ENCODE data around the gene LRRC51. TPM values are rescaled to one million over a fixed set of nuclear protein-coding genes. Genes with fewer than 3 reads are reported as not detected.

Gene LRRC51
- total and polyA plus RNA-seq, 2 of the 8 experiments (the other 6 are each of a cell fraction or from before 2014, with no cell fraction given), result 7.7 to 7.9 TPM

GRCh38 chr11:72088076-72088808 is 7.6 kb downstream of the LRRC51 start:
- DNase-seq (ENCODE audit: low read depth in 1 of 2, low spot score in 2 of 2), result no peak
- Histone ChIP-seq H4K5ac (ENCODE audit: insufficient read length, low read depth, low read length) (no peak overlapping the region), H3K23ac (ENCODE audit: insufficient read length) (no peak overlapping the region), H2AK5ac (ENCODE audit: low read depth, low read length) (no peak overlapping the region), H2AFZ (ENCODE audit: low read length) (no peak overlapping the region), H3K36me3 (ENCODE audit: control insufficient read depth in 2 of 4, insufficient read depth in 4 of 4, low read length in 3 of 4) (peaks cover 0 to 4% (median 0%) of the 10 kb centered on the region in 4 experiments; a peak in 2 of 8 replicates), H3K56ac (replicated peaks; ENCODE audit: insufficient read length, low read depth, low read length) (no peak overlapping the region), H3K4me2 (ENCODE audit: insufficient read depth in 1 of 2, low read depth in 2 of 2, low read length in 2 of 2) (no peak overlapping the region), H4K8ac (ENCODE audit: extremely low read depth, insufficient read depth, low read length) (no peak overlapping the region), H3K14ac (ENCODE audit: insufficient read length) (no peak overlapping the region), H3K79me2 (ENCODE audit: control insufficient read depth in 1 of 2, insufficient read depth in 2 of 2, low read length in 2 of 2) (no peaks in the 10 kb centered on the region), H2BK120ac (replicated peaks; ENCODE audit: low read depth, low read length) (no peak overlapping the region), H3K27me3 (replicated peaks in 1 of 4; ENCODE audit: control insufficient read depth in 3 of 4, extremely low read depth in 1 of 4, insufficient read depth in 3 of 4, low read length in 3 of 4) (no peaks in the 10 kb centered on the region), H3K9me3 (ENCODE audit: insufficient read depth in 2 of 2, low read depth in 1 of 2, low read length in 1 of 2) (no peaks in the 10 kb centered on the region), H3K18ac (ENCODE audit: extremely low read depth, low read length) (no peak overlapping the region), H4K91ac (replicated peaks; ENCODE audit: insufficient read length, low read length) (no peak overlapping the region), H2BK5ac (ENCODE audit: low read depth, low read length) (no peak overlapping the region), H2BK12ac (ENCODE audit: low read depth, low read length) (no peak overlapping the region), H3K23me2 (ENCODE audit: low read depth, low read length) (no peaks in the 10 kb centered on the region), H4K20me1 (replicated peaks in 1 of 2; ENCODE audit: control insufficient read depth in 1 of 2, insufficient read depth in 2 of 2, low read length in 2 of 2) (no peaks in the 10 kb centered on the region), H3K79me1 (ENCODE audit: low read depth, low read length) (no peaks in the 10 kb centered on the region), H2BK20ac (ENCODE audit: low read length) (no peak overlapping the region), H3K4me3 (ENCODE audit: extremely low read depth in 1 of 4, insufficient read depth in 2 of 4, low read depth in 3 of 4, low read length in 4 of 4) (no peak overlapping the region), H2BK15ac (ENCODE audit: low read length) (no peak overlapping the region), H3K9ac (replicated peaks in 1 of 4; ENCODE audit: extremely low read depth in 1 of 4, low read depth in 3 of 4, low read length in 3 of 4) (no peak overlapping the region), H3K27ac (ENCODE audit: low read depth, low read length) (no peak overlapping the region), H3K4ac (replicated peaks; ENCODE audit: insufficient read length, low read depth, low read length) (no peak overlapping the region), H3K4me1 (replicated peaks in 1 of 4; ENCODE audit: control insufficient read depth in 3 of 4, insufficient read depth in 4 of 4, low read length in 3 of 4) (peaks cover 0 to 3% (median 2%) of the 10 kb centered on the region in 4 experiments; a peak in 3 of 7 replicates)
- ChIA-PET CTCF (ENCODE audit: partially characterized antibody) (interaction anchor here (0.7 kb wide), 1 partner anchor 15 kb away, joined by 3 read pairs; no protein-coding TSS in a partner anchor), POLR2A (ENCODE audit: partially characterized antibody) (interaction anchor here (1.2 to 8.4 kb wide), 3 partner anchors 9 to 16 kb away, joined by 3 to 144 read pairs (median 4); partner anchors contain the start of gene LAMTOR1)
- 88% methylated on average over 4 of the region's 4 CpGs; no CpG with 5 or more reads in 1 of the 2 experiments for WGBS, 2 experiments (ENCODE audit: extremely low coverage in 1 of 2, insufficient coverage in 1 of 2, insufficient read length in 1 of 2, insufficient replicate concordance in 2 of 2, low coverage in 1 of 2, low lambda C conversion rate in 2 of 2, missing lambda C conversion rate in 1 of 2)
- no peak for TF ChIP-seq BRCA1 (IDR thresholded peaks at IDR 0.05; ENCODE audit: low read depth, low read length)
- no peak for FAIRE-seq
